Ovary (tissue), 3 donors: ENCODE data around the gene WNT9A.

Source experiments
- EP300 ChIP-seq: sonication (generic); formaldehyde crosslinking; IDR thresholded peaks from one replicate; pipeline ENCODE4 v1.6.1; 2017; ENCODE audit warnings: antibody characterized with exemption
- POLR2A ChIP-seq: fragments of 450-650 bp; IDR thresholded peaks from one replicate; pipeline ENCODE4 v1.6.1; 2017; ENCODE audit warnings: antibody characterized with exemption, mild to moderate bottlenecking, moderate library complexity
- TF ChIP-seq, protein P1 (sequence below), 3 donors: fragments of 450-650 bp in 2 of 3; fragments of 200-600 bp in 1 of 3; IDR thresholded peaks; one replicate each; pipeline versions ENCODE4 v1.5.1 to v1.8.0; 2016 to 2022; ENCODE audit warnings: antibody characterized with exemption in 3 of 3, mild to moderate bottlenecking in 1 of 3
- donor health status: DM: no; HTN: no; CAD: no.

- TF ChIP-seq, protein P1, sequence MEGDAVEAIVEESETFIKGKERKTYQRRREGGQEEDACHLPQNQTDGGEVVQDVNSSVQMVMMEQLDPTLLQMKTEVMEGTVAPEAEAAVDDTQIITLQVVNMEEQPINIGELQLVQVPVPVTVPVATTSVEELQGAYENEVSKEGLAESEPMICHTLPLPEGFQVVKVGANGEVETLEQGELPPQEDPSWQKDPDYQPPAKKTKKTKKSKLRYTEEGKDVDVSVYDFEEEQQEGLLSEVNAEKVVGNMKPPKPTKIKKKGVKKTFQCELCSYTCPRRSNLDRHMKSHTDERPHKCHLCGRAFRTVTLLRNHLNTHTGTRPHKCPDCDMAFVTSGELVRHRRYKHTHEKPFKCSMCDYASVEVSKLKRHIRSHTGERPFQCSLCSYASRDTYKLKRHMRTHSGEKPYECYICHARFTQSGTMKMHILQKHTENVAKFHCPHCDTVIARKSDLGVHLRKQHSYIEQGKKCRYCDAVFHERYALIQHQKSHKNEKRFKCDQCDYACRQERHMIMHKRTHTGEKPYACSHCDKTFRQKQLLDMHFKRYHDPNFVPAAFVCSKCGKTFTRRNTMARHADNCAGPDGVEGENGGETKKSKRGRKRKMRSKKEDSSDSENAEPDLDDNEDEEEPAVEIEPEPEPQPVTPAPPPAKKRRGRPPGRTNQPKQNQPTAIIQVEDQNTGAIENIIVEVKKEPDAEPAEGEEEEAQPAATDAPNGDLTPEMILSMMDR (IDR thresholded peaks at IDR 0.05): no peak
- TF ChIP-seq POLR2A (no peak), EP300 (no peak)
Observed at GRCh38 chr1:227915564-227916553, 31.9 kb downstream of the WNT9A start.
